Mucosa of descending colon (tissue), 3 donors: ENCODE data around the gene RNF25. TPM values are rescaled to one million over a fixed set of nuclear protein-coding genes. Genes with fewer than 3 reads are reported as not detected.

Source experiments
- ATAC-seq: fragments of 200-7000 bp; cut with Tn5 transposase; one replicate; pipeline ENCODE4 v1.9.1; 2020; ENCODE audit warnings: mild to moderate bottlenecking, moderate library complexity
- DNase-seq, 3 donors: peaks; one replicate each; pipeline ENCODE4 v3.0.0-alpha.2; 2020
- H3K36me3 ChIP-seq: fragments of 200-600 bp; one replicate; pipeline ENCODE4 v1.8.0; 2021; ENCODE audit warnings: low read depth, mild to moderate bottlenecking
- H3K4me1 ChIP-seq: fragments of 200-600 bp; one replicate; pipeline ENCODE4 v1.8.0; 2021; ENCODE audit warnings: low read depth, mild to moderate bottlenecking
- H3K4me3 ChIP-seq: fragments of 200-600 bp; one replicate; pipeline ENCODE4 v1.8.0; 2021; ENCODE audit warnings: mild to moderate bottlenecking
- H3K9me3 ChIP-seq: fragments of 200-600 bp; one replicate; pipeline ENCODE4 v1.8.0; 2021; ENCODE audit warnings: mild to moderate bottlenecking
- intact Hi-C, 2 donors: fragments of 100-400 bp; cut with DNase I in 1 of 2; cut with micrococcal nuclease in 1 of 2; formaldehyde crosslinking; loops; one replicate each; pipeline versions ENCODE4 v1.11.0 to v1.11.1; 2022; cut with DNase I, micrococcal nuclease
- total RNA-seq, 3 donors: library from RNA; stranded (reverse); fragmentation: NEBNext Ultra II Directional in 2 of 3; extraction: Animal tissue kit (Norgen Biotek cat#: 25700) in 2 of 3; gene quantifications; one replicate each; pipeline versions ENCODE4 v1.2.1 to v1.2.4, GENCODE V29; 2021 to 2023
- TF ChIP-seq, protein P1 (sequence below): fragments of 200-600 bp; IDR thresholded peaks from one replicate; pipeline ENCODE4 v1.8.0; 2022; ENCODE audit warnings: antibody characterized with exemption, mild to moderate bottlenecking
- donor health status: DM: no; HTN: no; CAD: no; lungs with moderate emphysema.
- donor health status: DM: no; HTN: no; CAD: no.
- donor health status: DM: no; HTN: yes; CAD: no.

Gene RNF25
- total RNA-seq, 3 donors from 2014 or later: 11.5 to 21.2 (median 15.5) TPM

- DNase-seq (no peak), ATAC-seq (no peak)
- Histone ChIP-seq H3K36me3 (no peaks in the 10 kb centered on the region), H3K9me3 (no peaks in the 10 kb centered on the region), H3K4me3 (no peak overlapping the region), H3K4me1 (no peaks in the 10 kb centered on the region)
- intact Hi-C loops: no loop called here
- TF ChIP-seq, protein P1, sequence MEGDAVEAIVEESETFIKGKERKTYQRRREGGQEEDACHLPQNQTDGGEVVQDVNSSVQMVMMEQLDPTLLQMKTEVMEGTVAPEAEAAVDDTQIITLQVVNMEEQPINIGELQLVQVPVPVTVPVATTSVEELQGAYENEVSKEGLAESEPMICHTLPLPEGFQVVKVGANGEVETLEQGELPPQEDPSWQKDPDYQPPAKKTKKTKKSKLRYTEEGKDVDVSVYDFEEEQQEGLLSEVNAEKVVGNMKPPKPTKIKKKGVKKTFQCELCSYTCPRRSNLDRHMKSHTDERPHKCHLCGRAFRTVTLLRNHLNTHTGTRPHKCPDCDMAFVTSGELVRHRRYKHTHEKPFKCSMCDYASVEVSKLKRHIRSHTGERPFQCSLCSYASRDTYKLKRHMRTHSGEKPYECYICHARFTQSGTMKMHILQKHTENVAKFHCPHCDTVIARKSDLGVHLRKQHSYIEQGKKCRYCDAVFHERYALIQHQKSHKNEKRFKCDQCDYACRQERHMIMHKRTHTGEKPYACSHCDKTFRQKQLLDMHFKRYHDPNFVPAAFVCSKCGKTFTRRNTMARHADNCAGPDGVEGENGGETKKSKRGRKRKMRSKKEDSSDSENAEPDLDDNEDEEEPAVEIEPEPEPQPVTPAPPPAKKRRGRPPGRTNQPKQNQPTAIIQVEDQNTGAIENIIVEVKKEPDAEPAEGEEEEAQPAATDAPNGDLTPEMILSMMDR: no peak
These were observed 45.4 kb downstream of the RNF25 start for GRCh38 chr2:218626369-218626768.

- ATAC-seq (no peak), DNase-seq (no peak)
- Histone ChIP-seq H3K4me1 (no peaks in the 10 kb centered on the region), H3K36me3 (no peaks in the 10 kb centered on the region), H3K4me3 (no peak overlapping the region), H3K9me3 (no peaks in the 10 kb centered on the region)
- TF ChIP-seq, protein P1: no peak
- intact Hi-C loops: no loop called here
These were observed 48.5 kb downstream of the RNF25 start for GRCh38 chr2:218623366-218623705.

DNA sequence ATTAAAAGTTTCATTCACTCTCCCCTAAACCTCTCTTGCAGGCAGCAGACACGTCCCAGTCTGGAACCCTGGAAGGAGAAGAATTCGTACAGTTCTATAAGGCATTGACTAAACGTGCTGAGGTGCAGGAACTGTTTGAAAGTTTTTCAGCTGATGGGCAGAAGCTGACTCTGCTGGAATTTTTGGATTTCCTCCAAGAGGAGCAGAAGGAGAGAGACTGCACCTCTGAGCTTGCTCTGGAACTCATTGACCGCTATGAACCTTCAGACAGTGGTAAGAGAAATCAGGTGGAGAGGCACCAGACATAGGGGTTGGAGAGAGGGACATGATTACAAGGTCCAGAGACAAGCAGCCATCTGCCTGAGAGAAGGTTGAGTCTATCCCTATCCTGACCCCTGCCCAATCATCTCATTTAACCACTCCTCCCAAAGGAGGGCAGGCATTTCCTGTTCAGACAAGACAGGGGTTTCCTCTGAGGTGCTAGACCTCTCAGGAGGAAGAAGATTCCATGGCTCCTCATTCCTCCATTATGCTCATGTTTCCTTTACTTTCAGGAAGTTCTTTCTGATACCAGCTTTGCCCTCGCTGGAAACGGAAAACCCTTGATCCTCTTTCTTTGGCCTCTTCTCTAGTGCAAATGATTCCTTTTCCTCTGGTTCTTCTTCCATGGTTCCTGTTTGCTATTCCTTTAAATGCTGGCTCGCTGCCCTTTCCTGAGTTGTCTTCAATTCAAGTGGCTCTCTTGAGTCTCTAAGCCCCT is 49.0 kb downstream of the RNF25 start:
- TF ChIP-seq, protein P1: no peak
- Histone ChIP-seq H3K9me3 (no peaks in the 10 kb centered on the region), H3K4me1 (no peaks in the 10 kb centered on the region), H3K36me3 (no peaks in the 10 kb centered on the region), H3K4me3 (no peak overlapping the region)
- ATAC-seq (no peak), DNase-seq (no peak)
- intact Hi-C loops: no loop called here

GRCh38 chr2:218621007-218621406 is 50.8 kb downstream of the RNF25 start:
- TF ChIP-seq, protein P1: no peak
- Histone ChIP-seq H3K4me3 (no peak overlapping the region), H3K36me3 (no peaks in the 10 kb centered on the region), H3K4me1 (no peaks in the 10 kb centered on the region), H3K9me3 (no peaks in the 10 kb centered on the region)
- DNase-seq: no peak
- intact Hi-C loops: no loop called here
- ATAC-seq: no peak

DNA sequence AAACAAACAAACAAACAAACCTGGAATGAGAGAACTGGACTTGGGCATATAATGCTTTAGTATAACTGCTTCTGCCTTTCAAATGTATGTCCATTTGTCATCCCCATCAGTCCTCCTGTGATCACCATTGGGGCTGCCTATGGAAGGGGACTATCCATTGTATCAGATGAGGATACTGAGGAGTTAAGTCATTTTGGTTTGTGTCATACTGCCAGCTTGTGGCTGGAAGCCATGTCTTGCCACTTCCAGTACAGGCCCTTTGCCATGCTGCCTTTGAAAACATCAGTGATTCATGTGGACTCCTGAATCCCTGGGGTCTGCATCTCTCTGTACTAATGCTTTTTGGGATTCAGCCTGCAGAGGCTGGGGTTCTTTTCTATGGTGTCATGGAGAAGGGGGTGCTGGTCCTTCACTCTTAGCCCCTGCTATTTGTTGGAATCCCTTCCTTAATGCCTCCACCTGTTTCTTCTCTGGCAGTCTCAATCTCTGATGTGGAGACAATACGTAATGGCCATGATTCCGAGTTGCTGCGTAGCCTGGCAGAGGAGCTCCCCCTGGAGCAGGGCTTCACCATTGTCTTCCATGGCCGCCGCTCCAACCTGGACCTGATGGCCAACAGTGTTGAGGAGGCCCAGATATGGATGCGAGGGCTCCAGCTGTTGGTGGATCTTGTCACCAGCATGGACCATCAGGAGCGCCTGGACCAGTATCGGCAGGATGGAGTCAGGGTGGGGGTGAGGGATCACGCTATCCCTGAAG is 53.5 kb downstream of the RNF25 start:
- ATAC-seq (no peak), DNase-seq (no peak)
- TF ChIP-seq, protein P1: no peak
- intact Hi-C loops: no loop called here
- Histone ChIP-seq H3K4me3 (no peak overlapping the region), H3K36me3 (no peaks in the 10 kb centered on the region), H3K4me1 (no peaks in the 10 kb centered on the region), H3K9me3 (no peaks in the 10 kb centered on the region)
